Stomach (tissue), 9 donors: ENCODE results near the gene PNKP. TPM values are rescaled to one million over a fixed set of nuclear protein-coding genes. Genes with fewer than 3 reads are reported as not detected.
A peak's percentile ranks its signal among the peaks of the same experiment; 100 is the strongest.

Source experiments
- DNase-seq, 2 donors: peaks; one replicate each; pipeline versions ENCODE4 v3.0.0 to v3.0.0-alpha.2; 2013 to 2019
- H3K27ac ChIP-seq, 5 donors: fragments of 200-600 bp in 4 of 5; sonication (generic) in 4 of 5; one replicate each; pipeline ENCODE4 v1.5.1; 2013 to 2019; ENCODE audit warnings: mild to moderate bottlenecking in 1 of 5, moderate library complexity in 1 of 5
- H3K27me3 ChIP-seq, 3 donors: fragments of 200-600 bp; sonication (generic); one replicate each; pipeline ENCODE4 v1.5.1; 2017 to 2019; ENCODE audit warnings: mixed run types in 1 of 3
- H3K36me3 ChIP-seq, 4 donors: fragments of 200-600 bp; sonication (generic); 1 replicate in 3 of 4; 2 replicates in 1 of 4; pipeline ENCODE4 v1.5.1; 2016 to 2019
- H3K4me1 ChIP-seq, 4 donors: fragments of 200-600 bp; sonication (generic); one replicate each; pipeline ENCODE4 v1.5.1; 2016 to 2019
- H3K4me3 ChIP-seq, 4 donors: fragments of 200-600 bp; sonication (generic) in 3 of 4; one replicate each; pipeline ENCODE4 v1.5.1; 2016 to 2019; ENCODE audit warnings: mild to moderate bottlenecking in 1 of 4
- H3K9me3 ChIP-seq, 4 donors: fragments of 200-600 bp; sonication (generic); one replicate each; pipeline ENCODE4 v1.5.1; 2016 to 2019
- CTCF ChIP-seq, 7 experiments: fragments of 450-650 bp in 4 of 7; fragments of 200-600 bp in 3 of 7; sonication (generic) in 3 of 7; IDR thresholded peaks; one replicate each; pipeline ENCODE4 v1.5.1; 2016 to 2019; ENCODE audit warnings: antibody characterized with exemption in 7 of 7, control low read depth in 2 of 7, mild to moderate bottlenecking in 1 of 7
- EP300 ChIP-seq: sonication (generic); formaldehyde crosslinking; IDR thresholded peaks from one replicate; pipeline ENCODE4 v1.6.1; 2017; ENCODE audit warnings: antibody characterized with exemption
- POLR2A ChIP-seq, 4 donors: fragments of 450-650 bp; IDR thresholded peaks; one replicate each; pipeline ENCODE4 v1.6.1; 2016; ENCODE audit warnings: antibody characterized with exemption in 4 of 4, control low read depth in 2 of 4, mild to moderate bottlenecking in 1 of 4, moderate library complexity in 1 of 4
- POLR2AphosphoS5 ChIP-seq, 3 donors: sonication (generic); formaldehyde crosslinking; IDR thresholded peaks; one replicate each; pipeline ENCODE4 v1.6.1; 2016; ENCODE audit warnings: antibody characterized with exemption in 3 of 3
- WGBS, 5 donors: extraction: QIAGEN DNeasy Blood & Tissue Kit in 3 of 5; methylation state at CpG; one replicate each; pipeline versions ENCODE4 v1.1.5 to v1.1.7; 2013 to 2018; 5-methylcytosine and 5-hydroxymethylcytosine counted together
- intact Hi-C: fragments of 100-400 bp; cut with DNase I; formaldehyde crosslinking; loops from one replicate; pipeline ENCODE4 v1.15.1; 2023; ENCODE audit warnings: low total_unique reads
- polyA plus RNA-seq, 3 donors: library from polyadenylated mRNA; stranded (reverse); fragments of 200-250 nt; gene quantifications; one replicate each; pipeline ENCODE4 v1.2.3, GENCODE V29; 2013
- total RNA-seq, 5 donors: library from RNA; depleted of rRNA; stranded (reverse); fragments of >200 nt; gene quantifications; one replicate each; pipeline versions ENCODE4 v1.1.0 to v1.2.3, GENCODE V29; 2014 to 2016
- donor health status: healthy with polysubstance abuse.
- donor health status: Bipolar disorder and iron deficiency.
- donor health status: healthy.

PNKP gene
- total and polyA plus RNA-seq, 8 donors = 30.3 to 208 (median 57.9) TPM

GRCh38 chr19:49890349-49891311 is 23.3 kb upstream of the PNKP start:
- H3K36me3 ChIP-seq = peaks cover 2 to 35% (median 33%) of the 10 kb centered on the region in 4 donors
- peaks cover 0 to 35% (median 16%) of the 10 kb centered on the region in 3 donors for H3K27me3 ChIP-seq
- H3K4me1 ChIP-seq = peaks cover 6 to 27% (median 16%) of the 10 kb centered on the region in 4 donors
- WGBS, 5 donors = 9 to 24% (median 12%) methylated on average over 28 to 69 of the region's 69 CpGs
- H3K27ac ChIP-seq = peak overlapping the region in 1 of 5 donors; percentile 15
- H3K4me3 ChIP-seq = peak overlapping the region; percentile 31 to 48 (median 36)
- DNase-seq = peak; percentile 57 to 78
- intact Hi-C loops = no loop called here
- TF ChIP-seq EP300 (no peak), CTCF (IDR thresholded peaks at IDR 0.05) (peak in 1 of 7 experiments; percentile 16), POLR2AphosphoS5 (IDR thresholded peaks at IDR 0.05) (no peak), POLR2A (IDR thresholded peaks at IDR 0.05) (no peak)
- H3K9me3 ChIP-seq = no peaks in the 10 kb centered on the region

- peak; percentile 77 to 95 for DNase-seq
- H3K27ac ChIP-seq = no peak overlapping the region
- peaks cover 6 to 27% (median 16%) of the 10 kb centered on the region in 4 donors for H3K4me1 ChIP-seq
- H3K36me3 ChIP-seq = peaks cover 7 to 43% (median 41%) of the 10 kb centered on the region in 4 donors
- peak overlapping the region; percentile 31 to 48 (median 36) for H3K4me3 ChIP-seq
- TF ChIP-seq CTCF (IDR thresholded peaks at IDR 0.05) (peak in 5 of 7 experiments; percentile 49 to 73 (median 61)), POLR2A (IDR thresholded peaks at IDR 0.05) (no peak), EP300 (no peak), POLR2AphosphoS5 (IDR thresholded peaks at IDR 0.05) (peak in 1 of 3 donors; percentile 82)
- intact Hi-C loops = no loop called here
- no peaks in the 10 kb centered on the region for H3K9me3 ChIP-seq
- H3K27me3 ChIP-seq = peaks cover 0 to 35% (median 16%) of the 10 kb centered on the region in 3 donors
- 23 to 72% (median 27%) methylated on average over 8 to 71 of the region's 71 CpGs for WGBS, 5 donors
These were observed 22.4 kb upstream of the PNKP start for GRCh38 chr19:49889687-49890348.

- WGBS, 5 donors = 92 to 96% (median 94%) methylated on average over 23 of the region's 23 CpGs
- intact Hi-C loops = no loop called here
- Histone ChIP-seq H3K27me3 (peaks cover 0 to 35% (median 16%) of the 10 kb centered on the region in 3 donors), H3K27ac (no peak overlapping the region), H3K9me3 (no peaks in the 10 kb centered on the region), H3K4me3 (no peak overlapping the region), H3K36me3 (peaks cover 14 to 50% (median 48%) of the 10 kb centered on the region in 4 donors), H3K4me1 (peaks cover 6 to 27% (median 16%) of the 10 kb centered on the region in 4 donors)
- TF ChIP-seq EP300 (no peak), POLR2A (IDR thresholded peaks at IDR 0.05) (no peak), POLR2AphosphoS5 (IDR thresholded peaks at IDR 0.05) (no peak), CTCF (IDR thresholded peaks at IDR 0.05) (no peak)
- no peak for DNase-seq
These were observed 21.8 kb upstream of the PNKP start for GRCh38 chr19:49889038-49889686.

- H3K9me3 ChIP-seq = no peaks in the 10 kb centered on the region
- peaks cover 0 to 34% (median 16%) of the 10 kb centered on the region in 3 donors for H3K27me3 ChIP-seq
- peaks cover 21 to 57% (median 55%) of the 10 kb centered on the region in 4 donors for H3K36me3 ChIP-seq
- TF ChIP-seq EP300 (no peak), POLR2A (IDR thresholded peaks at IDR 0.05) (no peak), POLR2AphosphoS5 (IDR thresholded peaks at IDR 0.05) (no peak), CTCF (IDR thresholded peaks at IDR 0.05) (no peak)
- intact Hi-C loops = no loop called here
- H3K4me1 ChIP-seq = peaks cover 6 to 27% (median 16%) of the 10 kb centered on the region in 4 donors
- no peak overlapping the region for H3K27ac ChIP-seq
- WGBS, 5 donors = 41 to 87% (median 63%) methylated on average over 13 to 18 of the region's 18 CpGs; no CpG with 5 or more reads in 1 of the 5 donors
- H3K4me3 ChIP-seq = no peak overlapping the region
- peak in 1 of 2 donors; percentile 55 for DNase-seq
These were observed 21.1 kb upstream of the PNKP start for GRCh38 chr19:49888510-49888824.
